Endothelial cell of umbilical vein (primary cell): Measurements from ENCODE around the gene RBM33.

ENCODE experiments used
- CTCF ChIP-seq, 2 donors: IDR thresholded peaks; 1 replicate in 1 of 2; 2 replicates in 1 of 2; pipeline ENCODE4 v1.5.1; 2011; ENCODE audit warnings: low read length in 2 of 2, mild to moderate bottlenecking in 2 of 2, moderate library complexity in 2 of 2, control low read depth in 1 of 2, inconsistent platforms in 1 of 2, low read depth in 1 of 2; ENCODE audit not compliant: insufficient read depth in 1 of 2; ENCODE audit errors: extremely low read depth in 1 of 2
- EZH2 ChIP-seq: IDR thresholded peaks from 2 replicates; pipeline ENCODE4 v1.6.1; 2012; ENCODE audit warnings: borderline replicate concordance, low read depth, mild to moderate bottlenecking, moderate library complexity, low read length, inconsistent platforms; ENCODE audit not compliant: severe bottlenecking
- FOS ChIP-seq: IDR thresholded peaks from 2 replicates; pipeline ENCODE4 v1.6.1; 2011; ENCODE audit warnings: mild to moderate bottlenecking, low read length, moderate library complexity, borderline replicate concordance; ENCODE audit not compliant: insufficient read depth
- POLR2A ChIP-seq: IDR thresholded peaks from 2 replicates; pipeline ENCODE4 v1.6.1; 2012; ENCODE audit warnings: low read depth, mild to moderate bottlenecking, control low read depth, low read length
- POLR2AphosphoS5 ChIP-seq: IDR thresholded peaks from 2 replicates; pipeline ENCODE4 v1.6.1; 2012; ENCODE audit warnings: low read depth, mild to moderate bottlenecking, control low read depth, low read length, moderate library complexity; ENCODE audit not compliant: insufficient read depth

GRCh38 chr7:155611808-155612447 is 32.5 kb upstream of the RBM33 start:
- no peak for TF ChIP-seq POLR2A
- no peak for TF ChIP-seq POLR2AphosphoS5
- TF ChIP-seq CTCF (IDR thresholded peaks at IDR 0.05; ENCODE audit: extremely low read depth in 1 of 2, insufficient read depth in 1 of 2, low read depth in 1 of 2, low read length in 2 of 2), result no peak
- TF ChIP-seq FOS, result no peak
- TF ChIP-seq EZH2, result no peak
